Activated naive CD4-positive, alpha-beta T cell treated with anti-CD3 and anti-CD28 coated beads, Interleukin-2, amount 10 ng/mL, durations not matched to agents 7 days and 5 days (primary cell): Measurements from ENCODE around the gene OR8B4.
A peak's percentile ranks its signal among the peaks of the same experiment; 100 is the strongest.
"Not testable (repeated sequence)": the region's sequence is repeated elsewhere in the genome, so short reads cannot be mapped to it uniquely, and the experiment has no call there.

Experiments used
- CTCF ChIA-PET: fragments of 350-600 bp; sonication (Branson Sonifier 250); formaldehyde crosslinking; loops from one replicate; lab custom pipeline; 2021; ENCODE audit warnings: antibody characterized with exemption; lab: Charles Lee
- DNase-seq: peaks from one replicate; pipeline ENCODE4 v3.0.0-alpha.2; 2020
- H3K27ac Mint-ChIP-seq: one replicate; pipeline ENCODE4 v1.8.0; 2021; ENCODE audit warnings: mild to moderate bottlenecking, moderate library complexity, mixed read lengths
- H3K27me3 Mint-ChIP-seq: one replicate; pipeline ENCODE4 v1.8.0; 2021; ENCODE audit warnings: mild to moderate bottlenecking, mixed read lengths
- H3K36me3 Mint-ChIP-seq: one replicate; pipeline ENCODE4 v1.8.0; 2021; ENCODE audit warnings: mixed read lengths
- H3K4me1 Mint-ChIP-seq: one replicate; pipeline ENCODE4 v1.8.0; 2021; ENCODE audit warnings: mixed read lengths
- H3K4me3 Mint-ChIP-seq: one replicate; pipeline ENCODE4 v1.8.0; 2021; ENCODE audit warnings: mild to moderate bottlenecking, moderate library complexity, mixed read lengths
- H3K9me3 Mint-ChIP-seq: one replicate; pipeline ENCODE4 v1.8.0; 2021; ENCODE audit warnings: mixed read lengths

OR8B4 gene

GRCh38 chr11:124441519-124441918, 16.8 kb upstream of the OR8B4 start:
- CTCF ChIA-PET, result no interaction called here
- Mint-ChIP-seq H3K9me3 (no peaks in the 10 kb centered on the region), H3K4me1 (no peaks in the 10 kb centered on the region), H3K4me3 (no peak overlapping the region), H3K27ac (no peak overlapping the region), H3K27me3 (no peaks in the 10 kb centered on the region), H3K36me3 (no peaks in the 10 kb centered on the region)
- DNase-seq, result no peak

GRCh38 chr11:124441081-124441480, 16.4 kb upstream of the OR8B4 start:
- no peaks in the 10 kb centered on the region for H3K4me1 Mint-ChIP-seq
- no peaks in the 10 kb centered on the region for H3K36me3 Mint-ChIP-seq
- H3K4me3 Mint-ChIP-seq, result no peak overlapping the region
- H3K27me3 Mint-ChIP-seq, result no peaks in the 10 kb centered on the region
- no peak for DNase-seq
- CTCF ChIA-PET, result no interaction called here
- H3K27ac Mint-ChIP-seq, result no peak overlapping the region
- no peaks in the 10 kb centered on the region for H3K9me3 Mint-ChIP-seq

GRCh38 chr11:124440608-124441007, 15.9 kb upstream of the OR8B4 start:
- H3K9me3 Mint-ChIP-seq, result no peaks in the 10 kb centered on the region
- CTCF ChIA-PET, result no interaction called here
- no peaks in the 10 kb centered on the region for H3K36me3 Mint-ChIP-seq
- no peak overlapping the region for H3K4me3 Mint-ChIP-seq
- no peaks in the 10 kb centered on the region for H3K4me1 Mint-ChIP-seq
- no peaks in the 10 kb centered on the region for H3K27me3 Mint-ChIP-seq
- DNase-seq, result no peak
- H3K27ac Mint-ChIP-seq, result no peak overlapping the region

GRCh38 chr11:124434699-124435098, 10.0 kb upstream of the OR8B4 start:
- Mint-ChIP-seq H3K4me3 (no peak overlapping the region), H3K27ac (no peak overlapping the region), H3K9me3 (no peaks in the 10 kb centered on the region), H3K27me3 (no peaks in the 10 kb centered on the region), H3K4me1 (no peaks in the 10 kb centered on the region), H3K36me3 (no peaks in the 10 kb centered on the region)
- no peak for DNase-seq
- CTCF ChIA-PET, result no interaction called here

- no peaks in the 10 kb centered on the region for H3K4me1 Mint-ChIP-seq
- no peak overlapping the region for H3K4me3 Mint-ChIP-seq
- CTCF ChIA-PET, result no interaction called here
- no peak overlapping the region for H3K27ac Mint-ChIP-seq
- H3K9me3 Mint-ChIP-seq, result no peaks in the 10 kb centered on the region
- no peak for DNase-seq
- H3K36me3 Mint-ChIP-seq, result no peaks in the 10 kb centered on the region
- H3K27me3 Mint-ChIP-seq, result no peaks in the 10 kb centered on the region
Measured at GRCh38 chr11:124429599-124429998, 4.9 kb upstream of the OR8B4 start.

- H3K27ac Mint-ChIP-seq, result no peak overlapping the region
- no peak overlapping the region for H3K4me3 Mint-ChIP-seq
- no peak for DNase-seq
- H3K4me1 Mint-ChIP-seq, result no peaks in the 10 kb centered on the region
- CTCF ChIA-PET, result interaction anchor here (1.3 kb wide), 1 partner anchor 164 kb away, joined by 3 read pairs; no protein-coding TSS in a partner anchor
- no peaks in the 10 kb centered on the region for H3K27me3 Mint-ChIP-seq
- no peaks in the 10 kb centered on the region for H3K36me3 Mint-ChIP-seq
- no peaks in the 10 kb centered on the region for H3K9me3 Mint-ChIP-seq
Measured at GRCh38 chr11:124421043-124421442, 3.6 kb downstream of the OR8B4 start.

GRCh38 chr11:124415356-124415923, 9.2 kb downstream of the OR8B4 start:
- Mint-ChIP-seq H3K4me3 (no peak overlapping the region), H3K27me3 (peaks cover 3% of the 10 kb centered on the region), H3K27ac (no peak overlapping the region), H3K36me3 (no peaks in the 10 kb centered on the region), H3K9me3 (no peaks in the 10 kb centered on the region), H3K4me1 (no peaks in the 10 kb centered on the region)
- CTCF ChIA-PET, result interaction anchor here (0.7 to 5.2 kb wide), 6 partner anchors 13 to 1891 kb away, joined by 3 to 27 read pairs (median 4); no protein-coding TSS in a partner anchor
- no peak for DNase-seq

- H3K4me1 Mint-ChIP-seq, result no peaks in the 10 kb centered on the region
- CTCF ChIA-PET, result interaction anchor here (0.7 kb wide), 1 partner anchor 254 kb away, joined by 3 read pairs; no protein-coding TSS in a partner anchor
- no peak overlapping the region for H3K27ac Mint-ChIP-seq
- no peak for DNase-seq
- no peaks in the 10 kb centered on the region for H3K36me3 Mint-ChIP-seq
- H3K9me3 Mint-ChIP-seq, result no peaks in the 10 kb centered on the region
- peaks cover 3% of the 10 kb centered on the region for H3K27me3 Mint-ChIP-seq
- no peak overlapping the region for H3K4me3 Mint-ChIP-seq
Measured at GRCh38 chr11:124409906-124410305, 14.8 kb downstream of the OR8B4 start.

- Mint-ChIP-seq H3K4me1 (no peaks in the 10 kb centered on the region), H3K36me3 (no peaks in the 10 kb centered on the region), H3K9me3 (no peaks in the 10 kb centered on the region), H3K27me3 (no peaks in the 10 kb centered on the region), H3K27ac (no peak overlapping the region), H3K4me3 (no peak overlapping the region)
- CTCF ChIA-PET, result interaction anchor here (0.5 kb wide), 1 partner anchor 174 kb away, joined by 3 read pairs; no protein-coding TSS in a partner anchor
- no peak for DNase-seq
Measured at GRCh38 chr11:124405581-124405980, 19.1 kb downstream of the OR8B4 start.

- CTCF ChIA-PET, result interaction anchor here (3.1 kb wide), 1 partner anchor 12 kb away, joined by 27 read pairs; no protein-coding TSS in a partner anchor
- H3K4me3 Mint-ChIP-seq, result not testable (repeated sequence)
Measured at GRCh38 chr11:124403186-124403585, 21.5 kb downstream of the OR8B4 start.

GRCh38 chr11:124402326-124402922, 22.2 kb downstream of the OR8B4 start:
- CTCF ChIA-PET, result interaction anchor here (0.6 to 3.1 kb wide), 13 partner anchors 9 to 435 kb away, joined by 3 to 27 read pairs (median 4); partner anchors contain the start of gene OR8B4
- no peaks in the 10 kb centered on the region for H3K4me1 Mint-ChIP-seq
- H3K9me3 Mint-ChIP-seq, result no peaks in the 10 kb centered on the region
- DNase-seq, result peak; percentile 63
- H3K4me3 Mint-ChIP-seq, result no peak overlapping the region
- H3K27me3 Mint-ChIP-seq, result no peaks in the 10 kb centered on the region
- no peak overlapping the region for H3K27ac Mint-ChIP-seq
- H3K36me3 Mint-ChIP-seq, result no peaks in the 10 kb centered on the region

More at GRCh38 chr11:124403186-124403585, 21.5 kb downstream of the OR8B4 start:
- not testable (repeated sequence) for H3K27me3 Mint-ChIP-seq, H3K9me3 Mint-ChIP-seq, DNase-seq, H3K36me3 Mint-ChIP-seq, H3K27ac Mint-ChIP-seq, H3K4me1 Mint-ChIP-seq

- Mint-ChIP-seq H3K27ac (no peak within 1 kb of the TSS), H3K4me3 (no peak within 1 kb of the TSS), H3K36me3 (no peaks in the 10 kb centered on the region), H3K27me3 (no peaks in the 10 kb centered on the region), H3K9me3 (no peaks in the 10 kb centered on the region), H3K4me1 (no peaks in the 10 kb centered on the region)
- CTCF ChIA-PET, result interaction anchor here (0.8 kb wide), 1 partner anchor 395 kb away, joined by 3 read pairs; no protein-coding TSS in a partner anchor
- DNase-seq, result no peak
Measured at GRCh38 chr11:124398924-124399323, 25.7 kb downstream of the OR8B4 start, which contains the start of gene OR8B3. OR8B3 (minus strand) TSS chr11:124399024; CDS start chr11:124397351, 1,673 bp downstream.

GRCh38 chr11:124396847-124397246, 27.8 kb downstream of the OR8B4 start:
- CTCF ChIA-PET, H3K36me3 Mint-ChIP-seq, H3K27ac Mint-ChIP-seq, DNase-seq, H3K27me3 Mint-ChIP-seq, H3K4me1 Mint-ChIP-seq, H3K4me3 Mint-ChIP-seq, H3K9me3 Mint-ChIP-seq: not testable (repeated sequence)

- Mint-ChIP-seq H3K4me3 (no peak overlapping the region), H3K36me3 (no peaks in the 10 kb centered on the region), H3K9me3 (no peaks in the 10 kb centered on the region), H3K27me3 (no peaks in the 10 kb centered on the region), H3K27ac (no peak overlapping the region), H3K4me1 (no peaks in the 10 kb centered on the region)
- CTCF ChIA-PET, result no interaction called here
- no peak for DNase-seq
Measured at GRCh38 chr11:124394408-124394807, 30.3 kb downstream of the OR8B4 start.

GRCh38 chr11:124384399-124384798, 40.3 kb downstream of the OR8B4 start, which contains the start of gene OR8B2:
OR8B2 (minus strand) TSS chr11:124384499; CDS start chr11:124383343, 1,156 bp downstream.
- Mint-ChIP-seq H3K27ac (no peak within 1 kb of the TSS), H3K9me3 (no peaks in the 10 kb centered on the region), H3K4me1 (no peaks in the 10 kb centered on the region), H3K27me3 (no peaks in the 10 kb centered on the region), H3K36me3 (no peaks in the 10 kb centered on the region), H3K4me3 (no peak within 1 kb of the TSS)
- CTCF ChIA-PET, result no interaction called here
- no peak for DNase-seq
